ENCODE measurements around the gene XRCC2.
"Not testable (repeated sequence)": the region's sequence is repeated elsewhere in the genome, so short reads cannot be mapped to it uniquely, and the experiment has no call there.

The XRCC2 gene

DNA sequence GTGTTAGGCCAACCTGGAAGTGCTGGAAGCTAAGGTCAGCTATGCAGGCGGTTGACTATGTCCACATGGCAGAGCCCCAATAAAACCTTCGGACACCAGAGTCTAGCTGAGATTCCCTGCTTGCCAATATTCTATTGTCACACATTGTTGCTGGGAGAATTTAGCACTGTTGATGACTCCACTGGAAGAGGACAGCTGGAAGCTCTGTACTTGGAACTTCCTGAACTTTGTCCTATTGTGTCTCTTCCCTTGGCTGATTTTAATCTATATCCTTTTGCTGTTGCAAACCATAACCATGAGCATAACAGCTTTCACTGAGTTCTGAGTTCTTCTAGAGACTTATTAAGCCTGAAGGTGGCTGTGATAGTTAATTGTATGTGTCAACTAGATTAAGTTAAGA is 12.0 kb downstream of the XRCC2 start:
- no peak for DNase-seq

DNA sequence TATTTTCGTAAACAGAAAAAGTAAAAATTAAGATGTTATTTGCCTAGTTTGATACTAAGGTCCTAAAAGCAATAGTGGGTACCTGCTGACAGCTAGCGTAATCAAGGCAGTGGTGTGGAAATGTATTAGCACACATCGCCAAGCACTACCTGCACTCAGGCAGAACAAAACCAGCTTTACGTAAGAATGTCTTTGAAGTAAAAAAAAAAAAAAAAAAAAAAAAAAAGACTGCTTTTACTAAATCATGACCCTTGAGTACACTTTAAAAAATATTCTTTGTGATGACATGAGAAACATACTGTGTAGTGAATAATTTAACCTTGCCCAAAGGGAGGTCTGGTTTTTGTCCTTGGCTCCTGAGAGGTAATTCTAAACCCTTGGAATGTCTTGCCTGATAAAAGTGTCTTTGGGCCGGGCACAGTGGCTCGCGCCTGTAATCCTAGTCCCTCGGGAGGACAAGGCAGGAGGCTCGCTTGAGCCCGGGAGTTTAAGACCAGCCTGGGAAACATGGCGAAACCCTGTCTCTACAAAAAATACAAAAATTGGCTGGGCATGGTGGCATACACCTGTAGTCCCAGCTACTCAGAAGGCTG is 12.7 kb downstream of the XRCC2 start:
- DNase-seq, result no peak

DNA sequence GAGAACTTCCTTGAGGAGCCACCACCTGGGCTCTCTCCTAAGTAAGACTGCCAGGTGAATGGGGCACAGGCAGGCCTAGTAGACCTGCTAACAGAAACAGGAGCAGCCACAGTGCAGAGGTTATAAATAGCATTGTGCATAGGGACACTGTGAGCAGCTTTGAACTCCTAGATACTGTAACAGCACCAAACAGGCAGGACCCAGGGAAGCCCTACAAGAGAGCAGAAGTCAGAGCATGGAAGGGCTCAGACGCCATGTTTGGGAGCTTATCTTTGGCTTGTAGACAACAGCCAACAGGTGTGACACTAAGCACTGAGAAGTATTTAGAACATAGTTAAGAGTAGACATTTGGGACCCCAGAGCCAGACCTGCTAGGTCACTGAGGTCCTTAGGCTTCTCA is 14.5 kb downstream of the XRCC2 start:
- no peak for DNase-seq

DNA sequence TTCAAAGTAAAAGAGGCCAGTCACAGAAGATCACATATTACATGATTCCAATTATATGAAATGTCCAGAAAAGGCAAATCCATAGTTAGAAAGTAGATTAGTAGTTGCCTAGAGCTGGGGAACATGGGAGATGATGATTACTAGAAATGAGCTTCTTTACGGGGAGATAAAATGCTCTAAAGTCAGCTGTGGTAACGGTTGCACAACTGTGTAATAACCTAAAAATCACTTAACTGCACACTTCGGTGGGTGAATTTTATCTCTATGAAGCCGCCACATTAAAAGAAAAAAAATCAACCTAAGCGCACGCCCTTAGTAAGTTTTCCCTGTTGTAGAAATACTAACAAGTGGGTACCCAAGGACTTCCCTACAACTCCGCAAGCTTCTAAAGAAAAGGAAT is 15.9 kb downstream of the XRCC2 start:
- DNase-seq, result no peak

DNA sequence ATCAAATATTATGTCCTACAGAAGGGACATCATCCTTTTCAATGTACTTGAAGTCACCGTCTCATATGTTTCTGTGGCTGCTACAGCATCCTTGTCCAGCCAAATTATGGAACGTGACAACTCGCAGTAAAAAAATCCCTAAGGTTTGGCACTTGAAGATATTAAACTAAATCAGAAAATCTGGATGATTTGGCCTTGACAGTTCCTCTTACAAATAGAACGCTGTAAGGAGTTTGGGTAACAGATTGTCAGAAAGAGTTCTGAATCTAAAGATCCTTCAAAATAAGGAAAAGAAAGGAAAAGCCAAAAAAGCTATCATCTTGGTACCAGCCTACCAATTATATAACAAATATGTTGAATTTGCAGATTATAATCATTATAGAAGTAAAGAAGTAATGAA is 21.0 kb downstream of the XRCC2 start:
- no peak for DNase-seq

DNA sequence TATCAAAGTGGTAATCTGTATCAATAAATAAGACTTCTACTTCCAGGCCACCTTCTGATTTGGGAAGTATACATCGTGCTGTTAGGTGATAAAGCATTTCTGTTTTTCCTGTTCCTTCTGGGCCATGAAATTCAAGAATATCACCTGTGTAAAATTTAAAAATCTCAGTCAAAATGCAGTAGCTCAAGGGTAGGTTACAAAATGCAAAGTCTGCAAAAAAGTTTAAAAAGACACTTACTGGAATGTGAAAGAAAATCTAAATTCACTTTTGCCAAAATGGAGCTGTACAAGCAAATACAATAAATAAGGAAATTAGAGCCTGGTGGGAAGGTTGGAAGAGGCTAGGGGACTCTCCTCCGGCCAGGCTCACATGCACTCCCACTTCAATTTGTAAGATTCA is 26.7 kb downstream of the XRCC2 start:
- DNase-seq, result no peak

DNA sequence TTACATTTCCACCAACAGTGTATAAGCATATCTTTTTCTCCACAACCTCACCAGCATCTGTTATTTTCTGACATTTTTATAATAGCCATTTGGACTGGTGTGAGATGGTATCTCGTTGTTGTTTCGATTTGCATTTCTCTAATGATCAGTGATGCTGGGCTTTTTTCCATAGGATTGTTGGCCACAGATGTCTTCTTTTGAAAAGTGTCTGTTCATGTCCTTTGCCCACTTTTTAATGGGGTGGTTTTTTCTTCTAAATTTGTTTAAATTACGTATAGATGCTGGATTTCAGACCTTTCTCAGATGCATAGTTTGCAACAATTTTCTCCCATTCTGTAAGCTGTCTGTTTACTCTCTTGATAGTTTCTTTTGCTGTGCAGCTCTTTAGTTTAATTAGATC is 28.9 kb downstream of the XRCC2 start:
- no peak for DNase-seq

DNA sequence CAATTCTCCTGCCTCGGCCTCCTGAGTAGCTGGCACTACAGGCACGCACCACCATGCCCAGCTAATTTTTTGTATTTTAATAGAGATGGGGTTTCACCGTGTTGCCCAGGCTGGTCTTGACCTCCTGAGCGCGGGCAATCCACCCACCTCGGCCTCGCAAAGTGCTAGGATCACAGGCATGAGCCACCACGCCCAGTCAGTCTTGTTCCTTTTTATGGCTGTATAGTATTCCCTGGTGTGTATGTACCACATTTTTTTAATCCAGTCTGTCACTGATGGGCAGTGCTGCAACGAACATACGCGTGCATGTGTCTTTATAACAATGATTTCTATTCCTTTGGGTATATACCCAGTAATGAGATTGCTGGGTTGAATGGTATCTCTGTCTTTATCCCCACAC is 29.4 kb downstream of the XRCC2 start:
- DNase-seq, result not testable (repeated sequence)

DNA sequence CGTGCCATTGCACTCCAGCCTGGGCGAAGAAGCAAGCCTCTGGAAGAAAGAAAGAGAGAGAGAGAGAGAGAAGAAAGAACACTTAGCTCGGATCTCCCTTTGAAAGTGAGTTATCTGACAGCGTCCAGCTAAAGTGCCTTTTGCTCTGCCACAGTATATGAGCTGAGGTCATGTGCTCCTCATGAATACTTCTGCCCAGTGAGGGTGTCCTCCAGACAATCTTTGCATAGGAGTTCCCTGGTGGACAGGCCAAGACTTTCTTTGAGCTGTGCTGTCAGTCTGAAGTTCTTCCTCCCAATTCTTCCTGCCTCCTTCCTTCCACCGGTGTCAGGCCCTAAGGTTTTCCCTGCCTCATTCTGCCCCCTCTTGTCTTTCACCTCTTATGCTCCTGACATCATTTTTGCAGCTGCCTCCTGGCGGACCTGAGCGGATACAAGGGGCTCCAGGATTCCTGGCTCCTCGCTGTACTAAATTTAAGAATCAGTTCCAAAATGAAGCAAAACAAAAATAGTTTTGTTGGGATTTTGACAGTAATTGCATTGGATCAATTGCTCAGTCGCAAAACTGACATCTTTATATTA is 31.9 kb downstream of the XRCC2 start:
- DNase-seq, result no peak

DNA sequence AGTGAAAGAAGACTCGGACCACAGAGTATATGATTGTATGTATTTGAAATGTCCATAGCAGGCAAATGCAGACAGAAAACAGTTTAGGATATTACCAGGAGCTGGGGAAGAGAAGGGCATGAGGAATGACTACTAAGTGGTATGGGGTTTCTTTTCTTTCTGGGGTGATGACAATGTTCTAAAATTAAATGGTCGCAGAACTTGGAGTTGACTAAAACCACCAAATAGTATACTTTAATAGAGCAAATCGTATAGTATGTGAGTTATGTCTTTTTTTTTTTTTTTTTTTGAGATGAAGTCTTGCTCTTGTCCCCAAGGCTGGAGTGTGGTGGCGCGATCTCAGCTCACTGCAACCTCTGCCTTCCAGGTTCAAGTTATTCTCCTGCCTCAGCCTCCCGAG is 34.6 kb downstream of the XRCC2 start:
- no peak for DNase-seq

DNA sequence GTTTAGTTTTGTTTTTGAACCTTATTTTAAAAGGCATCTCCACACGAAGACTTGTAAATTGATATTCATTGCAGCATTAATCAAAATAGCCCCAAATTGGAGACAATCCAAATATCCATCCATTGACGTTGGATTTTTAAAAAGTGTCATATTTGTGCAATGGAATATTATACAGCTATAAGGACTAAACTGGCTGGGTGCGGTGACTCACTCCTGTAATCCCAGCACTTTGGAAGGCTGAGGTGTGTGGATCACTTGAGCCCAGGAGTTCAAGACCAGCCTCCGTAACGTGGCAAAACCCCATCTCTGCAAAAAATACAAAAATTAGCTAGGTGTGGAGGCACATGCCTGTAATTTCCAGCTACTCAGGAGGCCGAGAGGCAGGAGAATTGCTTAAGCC is 35.1 kb downstream of the XRCC2 start:
- no peak for DNase-seq

DNA sequence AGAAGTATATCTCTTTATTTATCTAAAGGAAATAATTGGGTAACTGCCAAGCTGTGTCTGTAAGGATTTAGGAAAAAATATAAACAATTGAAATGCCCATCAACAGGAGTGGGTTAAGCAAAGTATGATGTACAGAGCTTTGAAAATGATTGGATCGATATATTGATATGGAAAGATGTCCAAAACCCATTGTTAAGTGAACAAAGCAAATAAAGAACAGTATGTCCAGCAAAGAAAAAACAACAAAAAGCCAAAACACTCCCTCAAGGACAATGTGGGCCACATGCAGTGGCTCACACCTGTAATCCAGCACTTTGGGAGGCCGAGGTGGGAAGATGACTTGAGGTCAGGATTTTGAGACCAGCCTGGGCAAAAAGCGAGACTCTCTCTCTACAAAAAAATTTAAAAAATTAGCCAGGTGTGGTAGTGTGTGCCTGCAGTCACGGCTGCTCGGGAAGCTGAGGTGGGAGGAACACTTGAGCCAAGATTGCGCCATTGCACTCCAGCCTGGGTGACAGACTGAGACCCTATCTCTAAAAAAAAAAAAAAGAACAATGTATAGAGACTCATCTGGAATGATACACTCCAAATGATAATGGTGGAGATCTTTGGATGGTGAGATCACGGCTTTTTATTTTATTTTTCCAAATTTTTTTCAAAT is 37.9 kb downstream of the XRCC2 start:
- DNase-seq, result no peak

DNA sequence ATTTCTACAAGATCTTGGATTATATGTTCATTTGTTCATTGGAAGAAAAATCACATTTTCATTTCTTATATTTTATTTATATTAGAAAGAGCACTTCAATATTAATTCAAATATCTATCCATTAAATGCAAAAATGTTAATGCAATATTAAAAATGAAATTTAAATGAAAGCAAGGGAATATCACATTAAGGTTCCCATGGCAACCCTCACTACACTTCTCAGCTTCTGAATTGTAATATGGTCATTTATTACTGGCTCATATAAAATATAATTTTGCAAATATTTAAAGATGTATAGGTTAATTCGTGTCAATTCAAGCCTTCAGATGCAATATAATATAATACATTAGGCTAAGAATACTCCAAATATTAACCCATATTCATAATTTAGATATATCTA is 38.8 kb downstream of the XRCC2 start:
- DNase-seq, result no peak

DNA sequence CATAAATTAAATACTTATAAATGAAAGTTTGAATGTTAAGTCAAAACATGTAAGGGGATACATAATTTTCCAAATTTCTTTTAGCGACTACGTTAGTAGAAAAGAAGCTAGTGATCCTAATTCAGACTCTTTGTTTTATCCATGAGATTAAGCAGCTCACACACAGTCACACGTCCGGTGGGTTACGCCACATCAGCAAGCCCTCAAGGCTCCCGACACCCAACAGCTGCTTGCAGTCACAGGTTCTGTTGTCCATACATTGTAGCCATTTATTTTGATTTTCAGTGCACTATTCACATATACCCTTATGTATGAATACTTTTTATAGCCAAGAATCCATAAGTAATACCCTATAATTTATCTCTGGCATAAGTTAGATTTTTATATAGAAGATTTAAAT is 39.5 kb downstream of the XRCC2 start:
- no peak for DNase-seq

DNA sequence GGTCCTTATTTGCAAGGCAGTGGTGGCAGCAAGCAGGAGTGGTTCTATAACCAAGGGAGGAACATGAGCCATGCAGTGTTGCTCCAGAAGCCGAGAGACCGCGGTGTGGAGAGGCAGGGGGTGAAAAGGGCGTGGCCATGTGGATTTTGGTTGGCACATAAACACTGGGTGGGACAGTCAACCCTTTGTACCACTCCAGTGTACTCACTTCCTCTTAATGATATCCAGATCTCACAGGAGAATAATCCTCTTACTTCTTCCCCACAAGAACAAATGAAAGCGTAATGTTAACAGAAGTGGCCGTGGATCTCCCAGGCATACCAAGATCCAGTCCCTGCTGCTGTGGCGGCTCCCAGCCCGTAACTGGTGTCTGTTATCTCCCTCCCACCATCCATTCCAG is 42.4 kb downstream of the XRCC2 start:
- no peak for DNase-seq

DNA sequence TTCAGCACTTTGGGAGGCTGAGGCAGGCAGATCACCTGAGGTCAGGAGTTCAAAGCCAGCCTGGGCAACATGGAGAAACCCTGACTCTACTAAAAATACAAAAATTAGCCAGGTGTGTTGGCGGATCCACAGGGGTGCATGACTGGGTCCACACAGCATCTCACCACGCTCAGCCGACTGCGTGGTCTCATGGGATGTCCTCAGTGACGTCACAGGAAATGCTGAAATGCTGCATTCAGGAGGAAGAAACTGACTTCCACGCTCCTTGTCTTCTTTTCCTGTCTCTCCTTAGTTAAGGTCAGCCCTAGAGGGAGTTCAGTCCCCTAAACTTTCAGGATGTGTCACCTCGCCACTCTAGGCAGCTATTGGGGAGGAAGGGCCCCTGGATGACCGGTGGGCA is 42.9 kb downstream of the XRCC2 start:
- no peak for DNase-seq

DNA sequence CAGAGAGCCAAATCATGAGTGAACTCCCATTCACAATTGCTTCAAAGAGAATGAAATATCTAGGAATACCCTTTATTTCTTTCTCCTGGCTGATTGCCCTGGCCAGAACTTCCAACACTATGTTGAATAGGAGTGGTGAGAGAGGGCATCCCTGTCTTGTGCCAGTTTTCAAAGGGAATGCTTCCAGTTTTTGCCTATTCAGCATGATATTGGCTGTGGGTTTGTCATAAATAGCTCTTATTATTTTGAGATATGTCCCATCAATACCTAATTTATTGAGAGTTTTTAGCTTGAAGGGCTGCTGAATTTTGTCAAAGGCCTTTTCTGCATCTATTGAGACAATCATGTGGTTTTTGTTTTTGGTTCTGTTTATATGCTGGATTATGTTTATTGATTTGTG is 47.2 kb downstream of the XRCC2 start:
- DNase-seq, result not testable (repeated sequence)

DNA sequence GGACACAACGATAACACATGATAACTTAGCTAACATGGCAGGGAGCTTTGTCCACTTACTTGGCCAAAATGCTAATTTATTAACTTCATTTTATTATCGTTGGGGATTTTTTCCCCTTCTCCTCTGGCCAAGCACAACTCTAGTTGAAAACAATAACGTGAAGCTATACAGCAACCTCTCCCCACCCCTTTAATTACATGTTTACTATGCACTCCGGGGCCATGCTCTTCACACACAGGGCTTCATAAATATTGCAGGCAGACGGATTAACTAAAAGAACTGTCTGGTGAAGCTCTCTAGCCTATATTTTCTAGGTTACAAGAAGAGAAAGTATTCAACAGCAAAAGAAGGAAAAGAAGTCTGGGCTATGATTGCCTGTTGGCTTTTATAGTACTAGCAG is 51.7 kb downstream of the XRCC2 start:
- peak; percentile 19 for DNase-seq

DNA sequence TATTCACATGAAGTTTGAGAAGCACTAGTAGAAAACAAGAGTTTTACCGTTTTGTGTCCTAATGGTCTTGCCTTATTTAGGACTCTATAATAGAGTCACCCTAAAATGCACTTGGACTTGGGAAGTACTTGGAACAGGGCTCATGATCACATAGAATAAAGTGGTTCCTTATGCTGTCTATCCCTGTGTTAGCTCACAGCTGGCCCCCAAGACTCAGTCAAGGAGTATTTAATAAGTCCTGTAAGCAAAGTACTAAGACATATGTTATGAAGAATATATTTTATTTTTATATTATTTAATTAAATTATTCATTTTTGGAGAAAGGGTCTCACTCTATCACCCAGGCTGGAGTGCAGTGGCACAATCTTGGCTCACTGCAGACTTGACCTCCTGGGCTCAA is 54.5 kb downstream of the XRCC2 start:
- DNase-seq, result no peak

DNA sequence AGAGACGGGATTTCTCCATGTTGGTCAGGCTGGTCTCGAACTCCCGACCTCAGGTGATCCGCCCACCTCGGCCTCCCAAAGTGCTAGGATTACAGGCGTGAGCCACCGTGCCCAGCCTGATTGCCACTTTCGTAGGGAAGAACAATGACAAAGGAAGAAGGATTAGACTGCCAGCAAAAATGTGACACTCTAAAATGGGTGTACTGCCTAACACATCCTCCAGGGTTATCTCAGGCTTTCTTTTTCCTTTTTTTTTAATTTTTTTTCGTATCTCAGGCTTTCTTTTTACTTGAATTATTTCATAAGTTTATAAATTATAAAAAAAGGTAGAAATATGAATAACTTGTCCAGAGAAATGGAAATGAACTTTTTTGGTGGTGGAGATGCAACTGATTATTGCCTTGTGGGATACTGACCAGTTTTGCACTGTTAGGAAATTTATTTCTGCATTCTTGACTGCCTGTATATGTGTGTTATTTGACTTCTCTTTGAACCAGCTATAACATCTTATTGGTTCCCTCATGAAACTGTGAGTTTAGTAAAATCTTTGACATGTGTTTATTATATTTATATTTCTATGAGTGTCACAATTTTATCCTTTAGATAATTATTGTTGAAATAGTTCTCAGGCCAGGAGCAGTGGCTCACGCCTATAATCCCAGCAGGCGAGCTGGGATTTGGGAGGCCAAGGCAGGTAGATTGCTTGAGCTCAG is 56.8 kb downstream of the XRCC2 start:
- DNase-seq, result no peak

DNA sequence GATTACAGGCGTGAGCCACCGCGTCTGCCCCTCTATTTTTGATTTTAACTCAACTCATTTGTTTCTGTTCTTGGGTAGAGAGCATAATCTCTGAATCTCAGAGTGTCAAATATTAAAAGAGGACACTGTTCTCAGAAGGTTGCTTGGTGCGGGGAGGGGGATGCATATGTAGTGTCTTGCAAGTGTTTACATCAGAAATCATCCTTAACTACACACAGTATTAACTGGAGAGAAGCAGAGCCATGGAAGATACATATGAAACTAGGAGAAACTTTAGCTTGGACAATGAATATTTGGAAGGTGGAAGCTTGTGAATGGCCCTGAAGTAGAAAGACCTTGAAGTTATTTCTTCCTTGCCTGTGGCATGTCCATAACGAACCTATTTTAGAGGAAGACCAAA is 57.5 kb downstream of the XRCC2 start:
- no peak for DNase-seq

DNA sequence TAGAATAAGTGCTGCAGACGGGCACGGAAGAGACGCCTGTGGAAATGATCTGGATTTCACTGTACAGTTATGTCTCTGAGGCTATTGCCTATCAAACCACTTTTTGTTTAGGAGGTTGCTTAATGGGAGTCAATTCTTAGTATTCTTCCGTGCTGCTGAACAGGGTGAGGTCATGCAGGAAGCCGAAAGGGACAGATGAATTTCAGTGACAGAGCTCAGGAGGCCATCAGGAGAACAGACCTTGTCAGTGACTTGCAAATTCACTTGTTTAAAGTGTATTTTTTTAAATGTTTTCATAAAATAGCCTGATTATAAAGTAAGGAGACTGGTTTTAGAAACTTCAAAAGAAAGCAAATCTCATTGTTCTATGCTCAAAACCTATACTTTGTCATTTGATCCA is 58.9 kb downstream of the XRCC2 start:
- DNase-seq, result no peak

DNA sequence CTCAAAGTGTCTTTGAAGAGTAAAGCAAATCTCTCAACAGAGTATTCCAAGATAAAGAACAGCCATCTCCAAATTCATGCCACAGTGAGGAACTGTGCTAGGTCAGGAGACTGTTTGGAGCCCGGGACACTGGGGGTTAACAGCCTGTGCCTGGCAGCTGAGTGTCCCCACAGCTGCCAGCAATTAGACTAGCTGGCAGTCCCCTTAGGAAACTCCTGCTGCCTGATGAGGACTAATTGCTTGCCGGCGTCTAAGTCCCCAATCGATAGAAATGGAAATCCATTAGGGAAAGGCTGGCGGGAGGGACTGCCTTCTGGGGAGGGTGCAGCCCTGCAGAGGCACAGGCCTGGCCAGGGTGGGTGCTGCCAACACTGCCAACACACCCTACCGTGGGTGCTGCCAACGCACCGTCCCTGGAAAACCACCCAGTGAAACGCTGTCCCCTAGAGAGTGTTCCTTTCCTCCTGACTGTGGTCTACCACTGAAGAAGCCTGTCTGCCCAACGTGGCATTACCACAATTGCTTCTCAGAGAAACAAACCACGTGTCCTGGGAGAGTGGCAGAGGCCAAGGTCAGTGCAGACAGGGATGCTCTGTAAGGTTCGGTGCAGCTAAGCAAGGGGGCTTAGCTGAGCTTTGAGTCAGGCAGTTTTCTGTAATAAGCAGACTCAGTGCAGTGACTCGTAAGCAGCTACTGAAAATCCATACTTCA is 60.8 kb downstream of the XRCC2 start:
- peak; percentile 97 for DNase-seq

DNA sequence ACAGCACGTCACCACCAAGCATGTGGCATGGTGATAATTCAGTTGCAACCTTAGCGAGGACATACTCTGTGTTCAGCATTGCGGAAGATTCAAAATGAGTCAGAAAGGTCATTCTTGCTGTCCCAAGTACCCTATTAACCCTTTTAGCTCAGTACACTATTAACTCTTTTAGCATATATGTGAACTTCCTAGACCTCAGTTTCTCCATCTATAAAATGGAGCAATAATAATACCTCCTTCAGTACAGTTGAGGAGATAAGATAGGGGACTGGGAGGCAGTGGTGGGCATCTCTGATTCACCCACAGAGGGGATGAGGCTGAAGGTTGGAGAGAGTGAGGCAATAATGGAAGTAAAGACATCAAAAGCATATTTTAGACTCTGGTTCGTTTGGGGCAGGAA is 67.3 kb downstream of the XRCC2 start:
- no peak for DNase-seq
